CD4-positive, alpha-beta T cell treated with Interleukin-17A for 1 hour (primary cell): ENCODE results near the gene CREG1.
"Not testable (repeated sequence)": the region's sequence is repeated elsewhere in the genome, so short reads cannot be mapped to it uniquely, and the experiment has no call there.

ENCODE experiments used
- DNase-seq: peaks from one replicate; pipeline ENCODE4 v3.0.0-alpha.2; 2020

The CREG1 gene

GRCh38 chr1:167553136-167554027 lies at the start of gene CREG1:
CREG1 (minus strand) TSS chr1:167553762.
- peak; percentile 91 for DNase-seq

- no peak for DNase-seq
Observed at GRCh38 chr1:167602840-167603239, 49.3 kb upstream of the CREG1 start.

- peak; percentile 40 for DNase-seq
Observed at GRCh38 chr1:167601442-167602383, 48.2 kb upstream of the CREG1 start.

- peak; percentile 79 for DNase-seq
Observed at GRCh38 chr1:167599957-167600581, 46.5 kb upstream of the CREG1 start.

- DNase-seq, result no peak
Observed at GRCh38 chr1:167594822-167595221, 41.3 kb upstream of the CREG1 start.

GRCh38 chr1:167593860-167594259 lies 40.3 kb upstream of the CREG1 start:
- DNase-seq, result no peak

- DNase-seq, result no peak
Observed at GRCh38 chr1:167592475-167592874, 38.9 kb upstream of the CREG1 start.

- DNase-seq, result no peak
Observed at GRCh38 chr1:167588361-167588760, 34.8 kb upstream of the CREG1 start.

GRCh38 chr1:167587872-167588271 lies 34.3 kb upstream of the CREG1 start:
- DNase-seq, result no peak

- DNase-seq, result no peak
Observed at GRCh38 chr1:167587342-167587741, 33.8 kb upstream of the CREG1 start.

- no peak for DNase-seq
Observed at GRCh38 chr1:167584581-167584980, 31.0 kb upstream of the CREG1 start.

- no peak for DNase-seq
Observed at GRCh38 chr1:167582722-167583121, 29.2 kb upstream of the CREG1 start.

GRCh38 chr1:167582064-167582463 lies 28.5 kb upstream of the CREG1 start:
- no peak for DNase-seq

GRCh38 chr1:167579986-167580385 lies 26.4 kb upstream of the CREG1 start:
- DNase-seq, result no peak

- DNase-seq, result no peak
Observed at GRCh38 chr1:167578939-167579521, 25.5 kb upstream of the CREG1 start.

GRCh38 chr1:167575649-167576048 lies 22.1 kb upstream of the CREG1 start:
- no peak for DNase-seq

GRCh38 chr1:167573035-167573434 lies 19.5 kb upstream of the CREG1 start:
- DNase-seq, result no peak

- not testable (repeated sequence) for DNase-seq
Observed at GRCh38 chr1:167570712-167571111, 17.1 kb upstream of the CREG1 start.

- no peak for DNase-seq
Observed at GRCh38 chr1:167567663-167568062, 14.1 kb upstream of the CREG1 start.

- no peak for DNase-seq
Observed at GRCh38 chr1:167566766-167567165, 13.2 kb upstream of the CREG1 start.

- no peak for DNase-seq
Observed at GRCh38 chr1:167565922-167566321, 12.4 kb upstream of the CREG1 start.

- DNase-seq, result no peak
Observed at GRCh38 chr1:167564612-167565270, 11.2 kb upstream of the CREG1 start.
